BLaER1 (cell line): ENCODE measurements around the gene HEPHL1.
"Not testable (repeated sequence)": the region's sequence is repeated elsewhere in the genome, so short reads cannot be mapped to it uniquely, and the experiment has no call there.

Source experiments
- H3K27ac ChIP-seq: shearing (Covaris generic); formaldehyde crosslinking; 2 replicates; pipeline ENCODE4 v1.8.1; 2022
- H3K27me3 ChIP-seq: shearing (Covaris generic); formaldehyde crosslinking; 2 replicates; pipeline ENCODE4 v1.8.1; 2022
- H3K36me3 ChIP-seq: shearing (Covaris generic); formaldehyde crosslinking; 2 replicates; pipeline ENCODE4 v1.8.1; 2022
- H3K4me1 ChIP-seq: shearing (Covaris generic); formaldehyde crosslinking; 2 replicates; pipeline ENCODE4 v1.8.1; 2022
- H3K4me2 ChIP-seq: shearing (Covaris generic); formaldehyde crosslinking; 2 replicates; pipeline ENCODE4 v1.8.1; 2022
- H3K4me3 ChIP-seq: shearing (Covaris generic); formaldehyde crosslinking; 2 replicates; pipeline ENCODE4 v1.8.1; 2022
- H3K9ac ChIP-seq: shearing (Covaris generic); formaldehyde crosslinking; 2 replicates; pipeline ENCODE4 v1.8.1; 2022
- H3K9me3 ChIP-seq: shearing (Covaris generic); formaldehyde crosslinking; 2 replicates; pipeline ENCODE4 v1.8.1; 2022
- H4K20me1 ChIP-seq: shearing (Covaris generic); formaldehyde crosslinking; 2 replicates; pipeline ENCODE4 v1.8.1; 2022
- Cebpa-rat ChIP-seq: shearing (Covaris generic); IDR thresholded peaks from 2 replicates; pipeline ENCODE4 v1.8.1; 2022

Gene HEPHL1

GRCh38 chr11:94107363-94107762, 86.2 kb downstream of the HEPHL1 start:
- Histone ChIP-seq H3K9ac (no peak overlapping the region), H3K4me2 (no peak overlapping the region), H4K20me1 (no peaks in the 10 kb centered on the region), H3K27ac (no peak overlapping the region), H3K27me3 (no peaks in the 10 kb centered on the region), H3K9me3 (no peaks in the 10 kb centered on the region), H3K4me3 (no peak overlapping the region), H3K36me3 (no peaks in the 10 kb centered on the region), H3K4me1 (no peaks in the 10 kb centered on the region)
- TF ChIP-seq Cebpa-rat = no peak

GRCh38 chr11:94111241-94111640, 90.1 kb downstream of the HEPHL1 start:
- Histone ChIP-seq H4K20me1 (no peaks in the 10 kb centered on the region), H3K9me3 (no peaks in the 10 kb centered on the region), H3K4me1 (no peaks in the 10 kb centered on the region), H3K36me3 (no peaks in the 10 kb centered on the region), H3K9ac (no peak overlapping the region), H3K27ac (no peak overlapping the region), H3K27me3 (no peaks in the 10 kb centered on the region), H3K4me2 (no peak overlapping the region), H3K4me3 (no peak overlapping the region)
- TF ChIP-seq Cebpa-rat = no peak

GRCh38 chr11:94111660-94112059, 90.5 kb downstream of the HEPHL1 start:
- TF ChIP-seq Cebpa-rat = no peak
- Histone ChIP-seq H3K4me3 (no peak overlapping the region), H3K27ac (no peak overlapping the region), H3K27me3 (no peaks in the 10 kb centered on the region), H3K9ac (no peak overlapping the region), H3K4me1 (no peaks in the 10 kb centered on the region), H4K20me1 (no peaks in the 10 kb centered on the region), H3K4me2 (no peak overlapping the region), H3K9me3 (no peaks in the 10 kb centered on the region), H3K36me3 (no peaks in the 10 kb centered on the region)

- Histone ChIP-seq H3K9me3 (no peaks in the 10 kb centered on the region), H3K4me3 (no peak overlapping the region), H3K27me3 (no peaks in the 10 kb centered on the region), H3K4me1 (no peaks in the 10 kb centered on the region), H4K20me1 (no peaks in the 10 kb centered on the region), H3K36me3 (no peaks in the 10 kb centered on the region), H3K27ac (no peak overlapping the region), H3K4me2 (no peak overlapping the region), H3K9ac (no peak overlapping the region)
- TF ChIP-seq Cebpa-rat = no peak
These were observed 91.2 kb downstream of the HEPHL1 start for GRCh38 chr11:94112206-94112953.

- H3K36me3 ChIP-seq = no peaks in the 10 kb centered on the region
These were observed 96.0 kb downstream of the HEPHL1 start for GRCh38 chr11:94117197-94117574.

GRCh38 chr11:94117871-94118270, 96.7 kb downstream of the HEPHL1 start:
- H3K4me2 ChIP-seq = no peak overlapping the region
- TF ChIP-seq Cebpa-rat = no peak

More at GRCh38 chr11:94117197-94117574, 96.0 kb downstream of the HEPHL1 start:
- no peak overlapping the region for H3K27ac ChIP-seq
- H3K4me3 ChIP-seq = no peak overlapping the region
- 0 out of 2 replicates have a peak, but pooled peaks cover 8% of the 10 kb centered on the region for H3K9me3 ChIP-seq
- H3K4me2 ChIP-seq = no peak overlapping the region
- TF ChIP-seq Cebpa-rat = no peak
- no peak overlapping the region for H3K9ac ChIP-seq
- no peaks in the 10 kb centered on the region for H4K20me1 ChIP-seq
- no peaks in the 10 kb centered on the region for H3K4me1 ChIP-seq
- no peaks in the 10 kb centered on the region for H3K27me3 ChIP-seq

GRCh38 chr11:94119676-94120075, 98.5 kb downstream of the HEPHL1 start:
- not testable (repeated sequence) for H3K4me3 ChIP-seq, H4K20me1 ChIP-seq, H3K4me1 ChIP-seq, H3K4me2 ChIP-seq, H3K27ac ChIP-seq, H3K9ac ChIP-seq, H3K27me3 ChIP-seq, H3K36me3 ChIP-seq
- H3K9me3 ChIP-seq = peaks cover 17% of the 10 kb centered on the region

More at GRCh38 chr11:94117871-94118270, 96.7 kb downstream of the HEPHL1 start:
- Histone ChIP-seq H3K9ac (no peak overlapping the region), H3K27ac (no peak overlapping the region), H4K20me1 (no peaks in the 10 kb centered on the region), H3K27me3 (no peaks in the 10 kb centered on the region), H3K9me3 (0 out of 2 replicates have a peak, but pooled peaks cover 8% of the 10 kb centered on the region), H3K36me3 (no peaks in the 10 kb centered on the region), H3K4me3 (no peak overlapping the region), H3K4me1 (no peaks in the 10 kb centered on the region)

- not testable (repeated sequence) for H3K4me2 ChIP-seq, H3K9ac ChIP-seq, H3K4me3 ChIP-seq, H3K36me3 ChIP-seq, H4K20me1 ChIP-seq, H3K27me3 ChIP-seq, H3K4me1 ChIP-seq, H3K27ac ChIP-seq
- peaks cover 26% of the 10 kb centered on the region for H3K9me3 ChIP-seq
These were observed 99.4 kb downstream of the HEPHL1 start for GRCh38 chr11:94120516-94120915.

GRCh38 chr11:94120946-94121345, 99.8 kb downstream of the HEPHL1 start:
- TF ChIP-seq Cebpa-rat = no peak
- no peak overlapping the region for H3K9ac ChIP-seq
- H3K27ac ChIP-seq = no peak overlapping the region
- H4K20me1 ChIP-seq = no peaks in the 10 kb centered on the region
- H3K36me3 ChIP-seq = no peaks in the 10 kb centered on the region
- no peak overlapping the region for H3K4me3 ChIP-seq
- H3K9me3 ChIP-seq = peaks cover 28% of the 10 kb centered on the region
- H3K27me3 ChIP-seq = no peaks in the 10 kb centered on the region
- H3K4me1 ChIP-seq = no peaks in the 10 kb centered on the region
- H3K4me2 ChIP-seq = no peak overlapping the region

- H3K4me1 ChIP-seq = peaks cover 25% of the 10 kb centered on the region
- no peak for TF ChIP-seq Cebpa-rat
- no peak overlapping the region for H3K9ac ChIP-seq
- no peaks in the 10 kb centered on the region for H3K36me3 ChIP-seq
- H3K4me3 ChIP-seq = no peak overlapping the region
- no peak overlapping the region for H3K4me2 ChIP-seq
- H3K9me3 ChIP-seq = peaks cover 20% of the 10 kb centered on the region
- H3K27me3 ChIP-seq = no peaks in the 10 kb centered on the region
- H3K27ac ChIP-seq = no peak overlapping the region
- H4K20me1 ChIP-seq = peaks cover 9% of the 10 kb centered on the region
These were observed 104.4 kb downstream of the HEPHL1 start for GRCh38 chr11:94125407-94126115.
